ENCODE data around the gene BRAF.
"Not testable (repeated sequence)": the region's sequence is repeated elsewhere in the genome, so short reads cannot be mapped to it uniquely, and the experiment has no call there.

The BRAF gene

DNA sequence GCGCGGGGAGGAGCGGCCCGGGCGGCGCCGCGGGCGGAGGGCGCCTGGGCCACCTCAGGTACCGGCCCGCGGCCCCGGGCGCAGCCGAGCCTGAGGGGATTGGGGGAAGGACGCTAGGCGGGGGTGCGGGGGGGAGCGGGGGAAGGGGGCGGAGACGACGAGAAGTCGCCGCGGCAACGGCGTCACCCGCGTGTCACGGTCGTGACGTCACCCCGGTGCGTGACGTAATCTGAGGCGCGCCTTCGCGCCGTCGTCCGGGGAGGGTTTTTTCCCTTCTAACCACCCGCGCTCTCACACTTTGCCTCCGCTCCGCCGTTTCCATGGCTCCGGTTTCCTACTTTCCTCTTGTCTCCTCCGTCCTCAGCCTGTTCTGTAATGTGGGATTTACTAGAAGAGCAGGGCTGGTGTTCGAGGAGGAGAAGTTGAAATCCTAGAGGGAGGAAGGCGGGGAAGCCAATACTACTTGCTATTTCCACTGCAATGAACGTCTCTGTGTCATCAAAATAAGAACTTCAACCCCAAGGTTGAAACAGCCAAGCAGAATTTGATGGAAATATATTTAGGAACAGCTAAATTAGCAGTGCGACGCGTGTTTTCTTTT lies at the start of gene BRAF:
Gene BRAF, minus strand, starts transcription at position 109 of the 601 bp plus-strand sequence. CDS start 226 bp downstream, outside the sequence.
- DNase-seq, result peak; percentile 92 to 95

DNA sequence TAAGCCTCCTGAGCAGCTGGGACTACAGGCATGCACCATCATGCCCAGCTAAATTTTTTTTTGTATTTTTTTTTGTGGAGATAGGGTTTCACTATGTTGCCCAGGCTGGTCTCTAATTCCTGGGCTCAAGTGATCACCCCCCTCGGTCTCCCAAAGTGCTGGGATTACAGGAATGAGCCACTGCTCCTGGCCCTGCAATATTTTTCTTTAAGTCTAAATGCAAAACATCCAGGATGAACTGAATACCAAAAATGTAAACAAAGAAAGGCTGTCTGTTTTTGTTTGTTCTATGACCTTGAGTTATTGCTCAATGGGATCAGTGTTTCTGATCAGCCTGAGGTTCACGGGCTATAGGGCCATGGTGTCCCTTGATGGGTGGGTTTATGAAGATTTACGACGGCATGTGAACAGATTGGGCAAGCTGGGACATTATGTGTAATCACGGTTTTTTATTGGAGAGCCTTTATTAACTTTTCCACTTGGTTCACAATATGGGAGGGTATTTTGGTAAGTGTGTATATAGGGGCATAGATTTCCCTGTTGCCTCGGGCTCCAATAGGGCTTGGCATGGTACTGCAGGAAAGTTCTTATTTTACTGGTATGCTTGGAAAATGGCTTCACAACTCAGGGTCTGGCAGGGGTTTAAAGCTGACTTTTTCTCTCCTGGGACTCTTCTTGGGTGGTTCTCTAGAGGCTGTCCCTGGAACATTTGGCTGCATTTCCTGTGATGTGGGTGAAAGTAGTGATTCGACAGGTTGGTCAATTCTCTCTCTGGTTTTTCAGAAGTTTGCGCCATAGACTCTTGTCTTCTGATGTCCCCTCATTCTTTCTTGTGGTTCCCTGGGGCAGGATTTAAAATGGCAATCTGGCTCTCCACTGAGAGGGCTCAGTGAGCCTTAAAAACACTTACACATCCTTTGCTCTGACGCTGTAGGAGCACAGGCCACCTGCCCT lies 48.4 kb upstream of the BRAF start:
- no peak for DNase-seq

DNA sequence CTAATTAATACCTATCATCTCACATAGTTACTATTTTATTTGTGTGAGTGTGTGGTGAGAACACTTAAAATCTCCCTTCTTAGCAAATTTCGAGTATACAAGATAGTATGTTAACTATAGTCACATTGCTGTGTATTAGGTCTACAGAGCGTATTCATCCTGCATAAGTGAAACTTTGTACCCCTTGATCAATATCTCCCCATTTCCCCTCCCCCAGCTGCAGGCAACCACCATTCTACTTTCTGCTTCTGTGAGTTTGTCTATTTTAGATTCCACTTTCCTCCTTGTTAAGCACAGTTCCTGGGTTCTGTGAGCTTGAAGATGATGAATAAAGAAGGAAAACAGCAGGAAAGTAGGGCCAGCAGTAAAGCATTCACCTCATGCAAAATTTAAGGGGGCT lies 47.6 kb upstream of the BRAF start:
- no peak for DNase-seq

DNA sequence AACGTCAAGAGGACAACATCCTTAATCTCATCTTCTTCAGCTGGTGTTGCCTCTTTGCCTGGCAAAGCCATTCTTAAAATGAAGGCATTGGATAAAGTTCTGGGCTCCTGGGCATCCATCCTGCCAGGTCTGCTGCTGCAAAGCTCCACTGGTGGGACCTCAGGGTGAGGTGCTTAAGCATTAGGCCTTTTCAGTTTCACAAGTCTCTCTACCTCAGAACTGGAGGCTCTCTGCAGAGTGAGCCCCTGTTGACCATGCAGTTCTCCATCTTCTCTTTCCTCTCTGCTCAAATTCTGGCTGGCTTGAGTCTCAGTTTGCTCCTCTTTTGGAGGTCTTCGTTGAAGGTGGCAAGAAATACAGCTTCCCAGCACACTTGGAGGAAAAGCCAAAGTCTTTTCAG lies 42.7 kb upstream of the BRAF start:
- DNase-seq, result no peak

DNA sequence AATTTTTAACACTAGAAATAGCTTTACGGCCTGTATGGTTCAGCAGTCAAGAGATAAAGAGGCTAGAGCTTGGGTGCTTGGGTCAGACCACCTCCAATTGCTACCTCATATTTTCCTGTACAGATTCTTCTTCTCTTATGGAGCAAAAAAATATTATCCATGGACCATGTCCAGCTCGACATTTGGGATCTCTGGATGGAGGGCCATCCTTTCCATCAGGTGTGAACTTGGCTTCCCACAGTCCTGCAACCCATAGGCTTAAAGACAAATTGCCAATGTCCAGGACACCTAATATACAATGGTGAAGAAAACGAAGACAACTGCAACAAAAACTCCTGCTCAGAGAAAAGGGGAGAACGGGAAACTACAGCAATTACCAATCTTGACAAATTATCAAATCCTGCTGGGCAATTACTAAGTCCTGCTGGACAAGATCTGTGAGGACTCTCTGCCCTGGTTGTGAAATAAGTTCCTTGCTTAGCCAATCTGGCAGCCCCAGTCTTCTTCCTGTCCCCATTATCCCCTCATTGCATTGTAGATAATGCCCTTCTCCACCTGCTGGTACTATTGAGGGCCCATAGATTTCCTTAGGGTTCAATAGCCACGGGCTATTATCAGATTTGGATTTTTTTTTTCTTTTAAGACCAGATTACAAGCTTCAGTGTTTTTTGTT lies 42.0 kb upstream of the BRAF start:
- DNase-seq, result no peak

DNA sequence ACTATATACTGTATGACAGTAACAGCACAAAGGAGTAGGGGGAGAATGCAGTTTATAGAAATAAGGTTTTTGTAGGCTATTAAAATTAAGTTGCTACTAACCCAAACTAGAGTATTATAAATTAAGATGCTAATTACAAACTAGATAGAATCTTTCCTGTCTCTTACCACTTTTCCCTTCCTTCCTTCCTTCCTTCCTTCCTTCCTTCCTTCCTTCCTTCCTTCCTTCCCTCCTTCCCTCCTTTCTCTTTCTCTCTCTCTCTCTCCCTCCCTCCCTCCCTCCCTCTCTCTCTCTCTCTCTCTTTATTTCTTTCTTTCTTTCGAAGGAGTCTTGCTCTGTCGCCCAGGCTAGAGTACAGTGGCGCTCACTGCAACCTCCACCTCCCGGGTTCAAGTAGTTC lies 36.4 kb upstream of the BRAF start:
- no peak for DNase-seq

DNA sequence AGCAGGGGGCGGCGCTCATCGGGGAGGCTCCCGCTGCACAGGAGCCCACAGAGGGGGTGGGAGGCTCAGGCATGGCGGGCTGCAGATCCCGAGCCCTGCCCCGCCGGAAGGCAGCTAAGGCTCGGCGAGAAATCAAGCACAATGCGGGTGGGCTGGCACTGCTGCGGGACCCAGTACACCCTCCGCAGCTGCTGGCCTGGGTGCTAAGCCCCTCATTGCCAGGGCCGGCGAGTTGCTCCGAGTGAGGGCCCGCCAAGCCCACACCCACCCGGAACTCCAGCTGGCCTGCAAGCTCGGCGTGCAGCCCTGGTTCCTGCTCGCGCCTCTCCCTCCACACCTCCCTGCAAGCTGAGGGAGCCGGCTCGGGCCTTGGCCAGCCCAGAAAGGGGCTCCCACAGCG lies 32.3 kb upstream of the BRAF start:
- not testable (repeated sequence) for DNase-seq

DNA sequence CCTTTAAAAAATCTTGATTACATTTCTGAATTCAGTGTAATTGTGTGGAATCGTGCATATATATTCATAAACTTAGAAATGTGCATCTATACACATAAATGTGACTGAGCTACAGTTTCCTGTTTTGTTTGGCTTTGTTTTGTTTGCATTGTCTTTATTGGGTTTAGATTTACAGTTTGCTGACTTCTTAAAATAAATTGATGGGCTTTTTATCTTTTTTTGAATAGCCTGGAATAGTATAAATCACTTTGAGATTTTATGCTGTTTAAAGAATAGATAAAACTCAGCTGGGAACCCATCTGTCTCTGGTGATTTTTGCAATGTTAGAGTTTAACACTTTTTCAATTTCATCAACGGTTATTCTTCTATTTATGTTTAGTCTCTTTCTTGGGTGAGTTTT lies 21.2 kb upstream of the BRAF start:
- DNase-seq, result no peak

DNA sequence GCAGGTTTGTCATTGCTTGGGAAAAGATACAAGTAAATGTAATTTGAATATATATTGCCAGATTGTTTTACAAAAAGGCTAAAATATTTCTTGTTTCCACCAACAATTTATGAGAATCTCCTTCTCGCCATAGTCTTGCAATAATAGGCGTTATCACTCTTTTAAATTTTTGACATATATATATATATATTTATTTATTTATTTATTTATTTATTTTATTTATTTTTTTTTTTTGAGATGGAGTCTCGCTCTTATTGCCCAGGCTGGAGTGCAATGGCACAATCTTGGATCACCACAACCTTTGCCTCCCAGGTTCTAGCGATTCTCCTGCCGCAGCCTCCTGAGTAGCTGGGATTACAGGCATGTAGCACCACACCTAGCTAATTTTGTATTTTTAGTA lies 17.5 kb upstream of the BRAF start:
- not testable (repeated sequence) for DNase-seq

DNA sequence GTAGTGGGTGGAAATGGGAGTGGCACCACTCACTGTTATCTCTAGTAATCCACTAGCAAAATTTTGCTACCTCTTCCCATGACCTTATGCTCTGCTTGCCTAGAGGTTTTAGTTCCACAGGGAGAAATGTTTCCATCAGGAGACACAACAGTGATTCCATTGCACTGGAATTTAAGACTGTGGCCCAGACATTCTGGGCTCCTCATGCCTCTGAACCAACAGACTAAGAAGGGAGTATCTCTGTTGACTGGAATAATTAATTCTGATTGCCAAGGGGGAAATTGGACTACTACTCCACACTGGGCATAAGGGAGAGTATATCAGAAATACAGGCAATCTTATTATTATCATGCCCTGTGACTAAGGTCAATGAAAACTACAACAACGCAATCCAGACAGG lies 16.2 kb upstream of the BRAF start:
- DNase-seq, result no peak

DNA sequence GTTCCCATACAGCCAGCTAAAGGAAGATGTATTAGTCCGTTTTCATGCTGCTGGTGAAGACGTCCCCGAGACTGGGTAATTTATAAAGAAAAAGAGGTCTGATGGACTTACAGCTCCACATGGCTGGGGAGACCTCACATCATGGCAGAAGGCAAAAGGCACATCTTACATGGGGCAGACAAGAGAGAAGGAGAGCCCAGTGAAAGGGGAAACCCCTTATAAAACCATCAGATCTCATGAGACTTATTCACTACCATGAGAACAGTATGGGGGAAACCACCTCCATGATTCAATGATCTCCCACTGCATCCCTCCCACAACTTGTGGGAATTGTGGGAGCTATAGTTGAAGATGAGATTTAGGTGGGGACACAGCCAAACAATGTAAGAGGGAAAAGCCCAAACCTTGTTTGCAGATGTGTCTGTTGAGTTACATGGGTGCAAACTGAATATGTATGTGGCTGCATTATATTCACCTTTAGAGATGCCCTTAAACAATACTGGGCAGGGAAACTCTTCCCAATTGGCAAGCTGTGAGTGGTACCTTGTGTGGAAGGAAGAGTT lies 13.1 kb upstream of the BRAF start:
- DNase-seq, result no peak

DNA sequence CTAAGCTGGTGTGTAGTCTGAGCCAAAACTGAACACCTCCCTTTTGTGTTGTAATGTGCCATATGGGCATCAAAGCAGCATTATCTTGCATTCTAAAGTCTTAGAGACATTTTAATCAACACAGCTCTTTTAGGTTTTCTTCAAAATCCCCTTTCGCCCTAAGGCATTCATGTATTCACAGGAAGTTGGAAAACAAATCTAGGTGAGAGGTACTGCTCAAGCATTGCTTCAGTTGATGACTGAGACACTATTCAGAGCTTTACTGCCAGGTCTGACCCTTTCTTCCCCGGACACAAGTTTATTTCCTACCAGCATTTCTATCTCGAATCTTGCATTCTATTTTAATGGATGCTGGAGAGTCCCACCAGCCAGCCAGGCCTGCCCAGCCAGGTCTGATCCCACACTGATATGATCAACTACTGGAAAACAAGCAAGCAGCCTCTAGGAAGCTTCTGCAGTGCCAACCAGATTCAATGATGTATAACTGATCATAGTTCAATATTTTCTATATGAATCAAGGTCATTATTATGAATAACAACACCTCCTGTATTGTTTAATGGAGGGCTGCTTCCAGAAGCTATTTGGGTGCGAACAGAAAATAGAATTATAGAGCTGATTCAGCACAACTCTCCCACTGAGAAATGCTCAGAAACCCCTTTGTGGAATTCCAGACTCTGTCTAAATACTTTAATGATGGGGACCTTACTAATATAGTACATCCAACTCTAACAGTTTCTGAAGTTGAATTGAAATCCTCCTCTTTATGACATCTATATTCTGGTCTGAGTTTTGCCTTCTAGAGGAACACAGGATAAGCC lies 4.0 kb upstream of the BRAF start:
- no peak for DNase-seq

DNA sequence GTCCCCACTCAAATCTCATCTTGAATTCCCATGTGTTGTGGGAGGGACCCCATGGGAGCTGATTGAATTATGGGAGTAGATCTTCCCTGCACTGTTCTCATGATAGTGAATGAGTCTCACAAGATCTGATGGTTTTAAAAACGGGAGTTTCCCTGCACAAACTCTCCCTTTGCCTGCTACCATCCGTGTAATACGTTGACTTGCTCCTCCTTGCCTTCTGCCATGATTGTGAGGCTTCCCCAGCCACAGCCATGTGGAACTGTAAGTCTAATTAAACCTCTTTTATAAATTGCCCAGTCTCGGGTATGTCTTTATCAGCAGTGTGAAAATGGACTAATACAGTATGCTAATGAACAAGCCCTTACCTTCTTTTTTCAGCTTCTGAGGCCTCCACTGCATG lies 3.2 kb upstream of the BRAF start:
- not testable (repeated sequence) for DNase-seq

DNA sequence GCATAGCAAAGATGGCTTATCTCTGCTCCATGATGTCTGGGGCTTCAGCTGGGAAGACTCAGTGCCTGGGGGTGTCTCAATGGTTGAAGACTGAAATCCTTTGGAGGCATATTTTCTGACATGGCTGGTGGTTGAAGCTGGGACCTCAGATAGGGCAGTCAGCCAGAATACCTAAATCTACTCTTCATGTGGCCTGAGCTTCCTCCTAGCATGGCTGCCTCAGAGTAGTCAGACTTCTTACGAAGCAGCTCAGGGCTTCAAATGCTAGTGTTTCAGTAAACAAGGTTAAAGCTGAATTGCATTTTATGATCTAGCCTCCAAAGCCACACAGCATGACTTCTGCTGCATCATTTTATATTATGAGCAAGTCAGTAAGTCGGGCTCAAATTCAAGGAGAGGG lies 2.6 kb upstream of the BRAF start:
- DNase-seq, result no peak

DNA sequence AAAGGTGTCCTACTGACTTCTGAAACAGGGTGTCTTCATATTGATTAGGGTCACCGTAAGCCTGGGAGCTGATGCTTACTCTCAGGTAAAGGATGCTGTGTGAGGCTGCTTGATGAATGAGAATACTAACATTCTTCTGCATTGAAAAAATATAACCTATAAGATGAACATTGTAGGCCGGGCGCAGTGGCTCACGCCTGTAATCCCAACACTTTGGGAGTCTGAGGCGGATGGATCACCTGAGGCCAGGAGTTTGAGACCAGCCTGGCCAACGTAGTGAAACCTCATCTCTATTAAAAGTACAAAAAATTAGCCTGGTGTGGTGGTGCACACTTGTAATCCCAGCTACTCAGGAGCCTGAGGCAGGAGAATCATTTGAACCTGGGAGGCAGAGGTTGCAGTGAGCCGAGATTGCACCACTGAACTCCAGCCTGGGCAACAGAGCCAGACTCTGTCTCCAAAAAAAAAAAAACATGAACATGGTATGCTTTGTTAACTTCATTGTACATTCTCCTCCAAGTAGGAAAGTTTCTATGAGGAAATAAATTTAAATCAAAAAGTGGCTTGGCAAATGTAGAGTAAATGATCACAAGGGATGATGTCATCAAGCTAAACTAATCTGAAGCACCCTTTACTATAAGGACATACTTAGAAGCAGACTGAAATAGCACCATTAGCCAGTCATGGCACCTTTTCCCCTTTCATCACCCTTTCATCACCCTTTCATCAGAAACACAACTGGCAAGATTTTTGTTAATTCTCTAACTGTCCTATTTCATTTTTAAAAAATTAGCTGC lies 1.5 kb upstream of the BRAF start:
- no peak for DNase-seq

DNA sequence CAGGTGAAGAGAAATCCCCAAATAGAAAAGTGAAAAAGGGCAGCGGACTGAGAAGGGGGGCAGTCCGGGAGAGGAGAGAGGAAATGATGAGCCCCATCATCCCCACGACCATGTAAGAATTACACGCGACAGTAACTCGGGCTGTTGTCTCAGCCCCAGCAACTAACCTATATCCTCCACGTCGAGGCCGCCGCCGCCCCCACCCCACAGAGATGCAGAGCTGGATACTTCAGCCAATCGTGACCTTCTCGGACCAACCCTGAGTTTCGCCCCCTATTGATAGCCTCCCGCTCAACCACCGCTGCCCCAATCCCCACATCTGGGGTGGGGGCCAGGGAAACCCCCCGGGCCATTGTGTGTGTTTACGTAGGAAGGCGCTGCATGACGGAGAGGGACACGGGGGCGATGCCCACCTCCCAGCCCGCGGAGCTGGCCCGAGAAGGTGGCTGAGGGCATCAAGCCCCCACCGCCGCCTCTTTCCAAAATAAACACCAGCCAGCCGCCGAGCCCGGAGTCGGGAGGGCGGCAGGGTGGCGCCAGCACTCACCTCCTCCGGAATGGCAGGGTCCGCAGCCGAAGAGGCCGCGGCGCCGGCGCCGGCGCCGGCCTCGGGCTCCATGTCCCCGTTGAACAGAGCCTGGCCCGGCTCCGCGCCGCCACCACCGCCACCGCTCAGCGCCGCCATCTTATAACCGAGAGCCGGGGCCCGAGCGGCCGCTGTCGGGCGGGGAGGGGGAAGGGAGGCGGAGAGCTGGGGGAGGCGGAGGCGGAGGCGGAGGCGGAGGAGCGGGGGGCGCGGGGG lies 509 bp downstream of the BRAF start:
- DNase-seq, result peak; percentile 83 to 84

DNA sequence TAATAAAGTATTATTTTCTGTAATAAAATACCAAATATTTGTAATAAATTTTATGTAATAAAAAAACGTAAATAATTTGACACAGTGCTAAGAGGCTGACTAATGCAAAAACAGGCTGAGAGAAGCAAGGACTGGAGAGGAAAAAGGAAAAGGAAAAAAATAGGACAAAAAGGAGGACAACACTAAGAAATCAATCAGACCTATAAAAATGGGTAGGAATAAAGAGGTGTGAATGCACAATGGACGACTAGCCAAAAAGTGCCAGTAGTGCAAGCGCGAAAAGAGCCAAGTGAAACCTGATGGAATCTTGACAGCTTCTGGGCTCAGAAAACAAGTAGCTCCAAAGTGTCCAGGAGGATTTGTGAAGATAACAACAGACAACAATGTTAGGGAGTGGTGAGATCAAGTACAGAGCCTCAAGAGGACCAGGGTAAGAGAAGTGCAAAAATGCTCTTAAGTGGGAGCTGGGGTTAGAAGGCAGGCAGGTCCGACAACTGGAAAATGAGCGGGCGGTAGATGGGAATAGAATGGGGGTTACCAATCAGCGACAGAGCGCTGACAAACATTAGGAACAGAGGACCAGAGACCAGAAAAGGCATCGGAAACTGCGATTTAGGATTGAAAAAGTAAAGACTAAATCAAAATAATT lies 1.2 kb downstream of the BRAF start:
- peak in 1 of 2 experiments; percentile 30 for DNase-seq

DNA sequence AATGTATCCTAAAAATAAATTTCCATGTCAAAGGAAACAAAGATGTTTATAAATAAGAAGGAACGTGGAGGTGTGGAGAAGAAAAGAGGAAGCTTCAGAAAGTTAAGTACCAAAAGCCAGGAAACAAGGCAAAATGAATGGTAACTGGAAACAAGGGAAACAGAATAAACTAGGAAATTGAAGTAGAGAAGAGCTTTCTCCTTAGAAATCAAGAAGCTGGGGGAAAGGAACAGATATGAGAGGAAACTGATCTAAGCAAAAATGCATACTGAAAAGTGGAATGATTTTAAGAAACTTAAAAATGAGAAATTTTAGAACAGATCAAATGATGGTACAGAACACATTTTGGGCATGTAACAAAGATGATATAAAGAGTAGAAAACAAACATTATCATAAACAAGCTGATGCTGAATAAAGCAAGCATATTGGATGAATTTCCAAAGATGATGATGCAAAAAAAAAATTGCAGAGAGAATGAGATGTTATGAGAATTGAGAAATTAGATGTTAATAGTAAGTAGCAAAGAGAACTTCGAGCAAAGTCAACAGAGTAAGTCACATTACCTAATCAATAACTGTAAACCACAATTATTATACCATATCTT lies 1.9 kb downstream of the BRAF start:
- DNase-seq, result no peak

DNA sequence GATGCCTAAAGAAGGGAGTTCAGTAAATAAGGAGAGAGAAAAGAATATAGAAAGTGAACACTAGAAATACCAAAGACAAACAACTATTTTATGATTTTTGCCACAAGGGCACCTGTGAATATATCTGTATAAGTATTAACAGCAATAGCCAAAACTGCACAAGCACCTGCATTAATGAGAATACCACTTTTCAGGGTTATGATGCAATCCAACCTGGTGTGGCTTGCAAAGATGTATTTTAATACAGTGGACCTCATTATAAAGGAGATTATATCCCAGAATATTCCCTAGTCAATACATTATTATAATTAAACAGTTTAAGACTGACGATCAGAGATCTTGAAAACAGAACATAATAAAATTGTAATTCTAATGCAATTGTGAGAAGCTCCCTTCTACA lies 4.0 kb downstream of the BRAF start:
- DNase-seq, result no peak

DNA sequence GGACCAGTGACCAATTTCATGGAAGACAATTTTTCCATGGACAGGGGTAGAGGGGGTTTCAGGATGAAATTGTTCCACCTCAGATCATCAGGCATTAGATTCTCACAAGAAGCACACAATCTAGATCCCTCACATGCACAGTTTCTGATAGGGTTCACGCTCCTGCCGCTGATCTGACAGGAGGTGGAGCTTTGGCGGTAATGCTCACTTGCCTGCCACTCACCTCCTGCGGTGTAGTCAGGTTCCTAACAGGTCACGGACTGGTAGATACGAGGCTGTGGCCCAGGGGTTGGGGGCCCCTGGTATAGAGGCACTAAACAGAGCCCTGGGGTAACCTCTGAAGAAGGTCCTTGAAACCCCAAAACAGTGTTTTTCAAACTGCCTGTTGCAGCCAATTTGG lies 6.5 kb downstream of the BRAF start:
- no peak for DNase-seq

Measured in NCI-H2081 (cell line).